Erythroblast (primary cell): Measurements from ENCODE around the gene FSCN2.
"Not testable (repeated sequence)": the region's sequence is repeated elsewhere in the genome, so short reads cannot be mapped to it uniquely, and the experiment has no call there.

Source experiments
- DNase-seq, 2 experiments: peaks; one replicate each; lab custom pipeline; 2025; lab: John Stamatoyannopoulos, UW
- GATA1 ChIP-seq: IDR thresholded peaks from 2 replicates; pipeline ENCODE4 v1.6.1; 2011; ENCODE audit warnings: low read depth, mild to moderate bottlenecking, control low read depth, low read length, moderate library complexity
- POLR2A ChIP-seq: IDR thresholded peaks from 2 replicates; pipeline ENCODE4 v1.6.1; 2011; ENCODE audit warnings: mild to moderate bottlenecking, low read length

The FSCN2 gene

GRCh38 chr17:81580481-81580880 lies 52.3 kb downstream of the FSCN2 start:
- TF ChIP-seq POLR2A (no peak), GATA1 (no peak)
- peak; percentile 38 to 66 for DNase-seq

DNA sequence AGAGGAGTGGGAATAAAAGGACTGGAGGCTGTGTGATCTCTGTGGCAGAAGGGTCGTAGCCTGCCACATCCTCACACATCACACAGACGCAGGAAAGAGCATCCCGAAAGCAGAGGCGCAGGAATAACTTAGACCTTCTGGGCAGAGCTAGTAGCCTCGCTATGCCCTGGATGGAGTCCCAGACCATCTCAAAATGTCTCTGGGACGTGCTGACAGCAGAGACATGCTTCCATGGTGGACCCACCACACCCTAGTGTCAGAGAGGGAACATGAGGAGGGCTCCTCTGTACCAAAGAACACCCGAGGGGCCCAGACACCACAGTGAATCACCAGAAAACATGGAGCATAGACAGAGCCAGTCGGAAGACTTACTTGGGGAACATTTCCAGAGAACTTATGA lies 53.6 kb downstream of the FSCN2 start:
- no peak for TF ChIP-seq POLR2A
- TF ChIP-seq GATA1, result no peak
- no peak for DNase-seq

- no peak for DNase-seq
- TF ChIP-seq GATA1 (no peak), POLR2A (no peak)
These were observed 54.2 kb downstream of the FSCN2 start for GRCh38 chr17:81582341-81582740.

GRCh38 chr17:81582749-81583148 lies 54.6 kb downstream of the FSCN2 start:
- no peak for TF ChIP-seq POLR2A
- TF ChIP-seq GATA1, result no peak
- DNase-seq, result peak in 1 of 2 experiments; percentile 18

DNA sequence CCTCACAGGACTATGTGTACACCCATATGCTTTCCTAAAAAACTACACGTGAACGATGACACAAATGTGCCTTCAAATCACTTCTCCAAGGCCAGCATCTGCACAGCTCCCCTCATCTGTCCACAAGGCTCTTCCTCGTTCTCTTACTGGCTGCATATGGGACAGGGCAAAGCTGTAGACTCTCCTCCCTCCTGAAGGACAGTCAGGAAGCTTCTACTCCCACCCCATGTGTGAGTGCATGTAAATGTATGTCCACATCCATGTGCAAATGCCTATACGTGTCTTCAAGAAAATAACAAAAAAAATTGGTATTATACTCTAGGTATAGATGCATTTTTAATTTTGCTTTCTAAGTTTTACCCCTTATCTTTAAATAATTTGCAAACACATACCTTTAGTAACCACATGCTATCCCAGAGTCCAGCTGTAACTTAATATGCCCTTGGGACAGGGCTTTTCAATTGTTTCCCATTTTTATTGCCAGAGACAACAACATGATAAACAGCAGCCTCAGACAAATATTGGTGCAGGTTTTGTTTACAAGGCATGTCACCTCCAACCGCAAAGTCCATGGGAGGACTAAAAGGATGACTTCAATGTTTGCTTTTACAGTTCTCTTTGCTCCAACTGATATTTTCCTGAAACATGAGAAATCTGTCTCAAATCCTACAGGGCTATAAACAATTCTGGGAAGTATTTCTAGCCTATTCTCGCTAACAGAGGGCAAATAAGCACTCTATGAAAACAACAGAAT lies 55.6 kb downstream of the FSCN2 start:
- no peak for TF ChIP-seq GATA1
- no peak for TF ChIP-seq POLR2A
- DNase-seq, result no peak

GRCh38 chr17:81584771-81585170 lies 56.6 kb downstream of the FSCN2 start:
- not testable (repeated sequence) for DNase-seq

- DNase-seq, result no peak
- no peak for TF ChIP-seq GATA1
- TF ChIP-seq POLR2A, result no peak
These were observed 57.9 kb downstream of the FSCN2 start for GRCh38 chr17:81586096-81586495.
